K562 (cell line): ENCODE measurements around the gene HAO2.

Experiments used
- BRF1 ChIP-seq: IDR thresholded peaks from 3 replicates; pipeline ENCODE4 v1.6.1; 2011; ENCODE audit warnings: borderline replicate concordance, mild to moderate bottlenecking; ENCODE audit not compliant: insufficient read length; ENCODE audit errors: extremely low read depth
- CEBPB ChIP-seq: fragments of 450-650 bp; IDR thresholded peaks from 2 replicates; pipeline ENCODE4 v1.6.1; 2016; ENCODE audit warnings: missing genetic modification characterization, missing compliant biosample characterization
- CTCF ChIP-seq, 3 experiments: IDR thresholded peaks in 2 of 3; conservative IDR thresholded peaks in 1 of 3; 2 replicates each; pipeline ENCODE4 v1.5.1; 2011 to 2012; ENCODE audit warnings: low read length in 3 of 3, mild to moderate bottlenecking in 3 of 3, control low read depth in 2 of 3, improper control_type of control experiment in 1 of 3, inconsistent platforms in 1 of 3, low read depth in 1 of 3, mixed read lengths in 1 of 3, moderate library complexity in 1 of 3; ENCODE audit not compliant: insufficient read depth in 2 of 3
- ERF ChIP-seq: fragments of 450-650 bp; formaldehyde crosslinking; IDR thresholded peaks from 2 replicates; pipeline ENCODE4 v1.4.0; 2020; ENCODE audit warnings: mild to moderate bottlenecking, mixed read lengths
- HNRNPH1 ChIP-seq: fragments of 200-400 bp; formaldehyde crosslinking; optimal IDR thresholded peaks from 2 replicates; pipeline ENCODE3; 2017; ENCODE audit warnings: low read depth, mild to moderate bottlenecking, low read length, moderate library complexity
- NR1H2 ChIP-seq: sonication (generic); formaldehyde crosslinking; IDR thresholded peaks from 2 replicates; pipeline ENCODE4 v1.4.0; 2020; ENCODE audit warnings: mild to moderate bottlenecking, missing genetic modification reagents
- NR2C1 ChIP-seq, 2 experiments: fragments of 450-650 bp; IDR thresholded peaks; 2 replicates each; pipeline ENCODE4 v1.6.1; 2017; ENCODE audit warnings: mild to moderate bottlenecking in 2 of 2, antibody characterized with exemption in 1 of 2, inconsistent platforms in 1 of 2, missing compliant biosample characterization in 1 of 2, missing genetic modification characterization in 1 of 2
- ZHX1 ChIP-seq: fragments of 150-350 bp; conservative IDR thresholded peaks from 2 replicates; pipeline ENCODE4 v1.6.1; 2014; ENCODE audit warnings: low read length
- ZNF143 ChIP-seq: sonication (generic); formaldehyde crosslinking; IDR thresholded peaks from 2 replicates; pipeline ENCODE4 v1.9.0; 2022; ENCODE audit warnings: mild to moderate bottlenecking, missing genetic modification reagents

GRCh38 chr1:119336848-119337247, 31.7 kb upstream of the HAO2 start:
- no peak for TF ChIP-seq ZNF143 (CRISPR knock-in tag)
- TF ChIP-seq CTCF (IDR thresholded peaks at IDR 0.05 in 2 of 3, conservative IDR thresholded peaks at IDR 0.05 in 1 of 3; ENCODE audit: insufficient read depth in 2 of 3, low read depth in 1 of 3, low read length in 3 of 3), result no peak
- no peak for TF ChIP-seq BRF1
- TF ChIP-seq ERF (CRISPR knock-in tag), result no peak
- no peak for TF ChIP-seq NR1H2 (CRISPR knock-in tag)
- TF ChIP-seq NR2C1 (IDR thresholded peaks at IDR 0.05), result no peak
- no peak for TF ChIP-seq NR2C1 (tag; IDR thresholded peaks at IDR 0.05)
- no peak for TF ChIP-seq CEBPB (tag)
- no peak for TF ChIP-seq ZHX1
- no peak for TF ChIP-seq HNRNPH1
